ENCODE data around the gene NRDE2.

Gene NRDE2

DNA sequence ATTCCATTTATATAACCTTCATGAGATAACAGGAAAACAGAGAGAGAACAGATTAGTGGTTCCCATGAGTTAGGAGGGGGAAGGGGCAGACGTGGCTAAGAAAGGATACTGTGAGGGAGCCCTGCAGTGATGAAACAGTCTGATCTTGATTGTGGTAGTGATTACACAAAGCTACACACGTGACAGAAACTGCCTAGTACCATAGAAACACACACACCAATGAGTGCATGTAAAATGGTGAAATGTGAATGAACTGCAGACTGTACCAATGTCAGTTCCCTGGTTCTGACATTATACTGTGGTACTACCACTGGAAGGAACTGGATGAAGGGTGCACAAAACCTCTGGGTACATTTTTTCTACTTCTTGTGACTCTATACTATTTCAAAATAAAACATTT, 36.9 kb downstream of the NRDE2 start:
- H3K4ac ChIP-seq (ENCODE audit: low read depth, low read length), result no peak overlapping the region
- H3K4me2 ChIP-seq (ENCODE audit: low read length), result no peak overlapping the region
- H3K18ac ChIP-seq (ENCODE audit: low read length), result no peak overlapping the region
- H3K27ac ChIP-seq (ENCODE audit: low read depth, low read length), result no peak overlapping the region
- no peaks in the 10 kb centered on the region for H3K4me1 ChIP-seq (ENCODE audit: control insufficient read depth, low read depth, low read length)
- no peak overlapping the region for H3K56ac ChIP-seq (ENCODE audit: low read length)
- no peaks in the 10 kb centered on the region for H3K79me1 ChIP-seq (ENCODE audit: low read length)
- no peak overlapping the region for H2BK5ac ChIP-seq (ENCODE audit: low read length)
- H4K8ac ChIP-seq (ENCODE audit: low read depth, low read length), result no peak overlapping the region
- no peak overlapping the region for H2BK15ac ChIP-seq (replicated peaks; ENCODE audit: low read depth)
- no peak overlapping the region for H3K4me3 ChIP-seq (ENCODE audit: low read length)
- H3K27me3 ChIP-seq (ENCODE audit: insufficient read depth, low read length, poor library complexity), result no peaks in the 10 kb centered on the region
- no CpG with 5 or more reads among the region's 2 CpGs for WGBS (ENCODE audit: extremely low coverage, insufficient coverage, low lambda C conversion rate)
- H3K36me3 ChIP-seq (ENCODE audit: control insufficient read depth, insufficient read depth, low read length), result peaks cover 1% of the 10 kb centered on the region
- no peak overlapping the region for H2AK5ac ChIP-seq (ENCODE audit: low read length)
- H3K9ac ChIP-seq (ENCODE audit: low read length), result no peak overlapping the region
- H2BK120ac ChIP-seq (ENCODE audit: low read depth, low read length), result no peak overlapping the region
- no peaks in the 10 kb centered on the region for H3K79me2 ChIP-seq (ENCODE audit: control insufficient read depth, insufficient read depth, low read length)
- no peak overlapping the region for H3K23ac ChIP-seq (ENCODE audit: low read length)
- no peak for DNase-seq
- H4K5ac ChIP-seq (ENCODE audit: low read length), result no peak overlapping the region

DNA sequence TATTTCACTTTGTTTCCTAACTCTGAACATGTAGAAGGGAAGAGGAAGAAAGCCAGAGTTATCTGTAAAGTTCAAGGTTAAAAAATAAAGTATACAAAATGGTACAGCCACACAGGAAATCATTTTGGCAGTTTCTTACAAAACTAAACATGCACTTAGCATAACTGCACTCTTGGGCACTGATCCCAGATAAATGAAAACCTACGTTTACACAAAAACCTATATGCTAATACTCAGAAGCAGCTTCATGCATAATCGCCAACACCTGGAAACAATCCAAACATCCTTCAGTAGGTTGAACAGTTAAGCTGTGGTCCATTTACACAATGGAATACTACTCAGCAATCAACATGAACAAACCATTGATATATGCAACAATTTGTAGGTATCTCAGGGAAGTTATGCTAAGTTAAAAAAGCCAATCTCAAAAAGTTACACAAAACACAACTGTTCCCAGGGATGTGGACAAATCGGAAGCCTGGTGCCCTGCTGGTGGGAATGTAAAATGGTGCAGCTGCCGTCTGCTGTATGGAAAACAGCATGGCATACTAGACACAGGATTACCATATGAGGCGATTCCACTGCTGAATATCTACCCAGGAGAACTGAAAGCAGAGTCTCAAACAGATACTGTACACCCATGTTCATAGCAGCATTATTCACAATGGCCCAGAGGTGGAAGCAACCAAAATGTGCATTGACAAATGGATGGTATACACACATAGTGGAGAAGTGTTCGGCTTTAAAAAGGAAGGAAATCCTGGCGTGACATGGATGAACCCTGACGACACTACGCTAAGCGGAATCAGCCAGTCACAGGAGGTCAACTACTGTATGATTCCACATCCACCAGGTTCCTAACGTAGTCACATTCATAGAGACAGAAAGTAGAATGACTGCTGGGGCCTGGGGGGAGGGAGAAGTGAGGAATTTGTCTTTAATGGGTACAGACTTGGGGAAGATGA, 37.7 kb downstream of the NRDE2 start:
- Histone ChIP-seq H2BK15ac (replicated peaks; ENCODE audit: low read depth) (no peak overlapping the region), H3K4ac (ENCODE audit: low read depth, low read length) (no peak overlapping the region), H3K36me3 (ENCODE audit: control insufficient read depth, insufficient read depth, low read length) (peaks cover 1% of the 10 kb centered on the region), H4K8ac (ENCODE audit: low read depth, low read length) (no peak overlapping the region), H3K18ac (ENCODE audit: low read length) (no peak overlapping the region), H4K5ac (ENCODE audit: low read length) (no peak overlapping the region), H3K27me3 (ENCODE audit: insufficient read depth, low read length, poor library complexity) (no peaks in the 10 kb centered on the region), H2BK120ac (ENCODE audit: low read depth, low read length) (no peak overlapping the region), H2BK5ac (ENCODE audit: low read length) (no peak overlapping the region), H3K9ac (ENCODE audit: low read length) (no peak overlapping the region), H3K56ac (ENCODE audit: low read length) (no peak overlapping the region), H3K4me1 (ENCODE audit: control insufficient read depth, low read depth, low read length) (no peaks in the 10 kb centered on the region), H3K27ac (ENCODE audit: low read depth, low read length) (no peak overlapping the region), H3K4me3 (ENCODE audit: low read length) (no peak overlapping the region), H3K23ac (ENCODE audit: low read length) (no peak overlapping the region), H3K79me1 (ENCODE audit: low read length) (no peaks in the 10 kb centered on the region), H2AK5ac (ENCODE audit: low read length) (no peak overlapping the region), H3K4me2 (ENCODE audit: low read length) (no peak overlapping the region), H3K79me2 (ENCODE audit: control insufficient read depth, insufficient read depth, low read length) (no peaks in the 10 kb centered on the region)
- no CpG with 5 or more reads among the region's 11 CpGs for WGBS (ENCODE audit: extremely low coverage, insufficient coverage, low lambda C conversion rate)
- no peak for DNase-seq

DNA sequence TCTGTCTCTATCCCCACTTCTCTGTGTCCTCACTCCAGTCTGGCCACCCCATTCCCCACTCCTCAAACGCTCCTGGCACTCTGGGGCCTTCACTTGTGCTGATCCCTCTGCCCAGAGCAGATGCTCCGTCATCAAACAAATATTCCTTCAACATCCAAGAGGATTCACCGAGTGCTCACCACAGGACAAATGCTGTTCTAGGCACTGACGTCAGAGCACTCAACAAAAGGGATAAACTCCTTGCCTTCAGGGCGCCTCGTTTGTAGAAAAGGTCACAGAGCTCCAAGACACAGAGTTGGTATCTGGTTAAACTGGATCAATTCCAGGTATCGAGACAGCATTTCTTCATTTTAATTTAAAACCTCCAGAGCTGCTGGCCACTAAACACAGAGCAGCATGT, 40.0 kb downstream of the NRDE2 start:
- Histone ChIP-seq H3K79me2 (ENCODE audit: control insufficient read depth, insufficient read depth, low read length) (no peaks in the 10 kb centered on the region), H3K27me3 (ENCODE audit: insufficient read depth, low read length, poor library complexity) (no peaks in the 10 kb centered on the region), H3K56ac (ENCODE audit: low read length) (no peak overlapping the region), H3K18ac (ENCODE audit: low read length) (no peak overlapping the region), H3K4me2 (ENCODE audit: low read length) (no peak overlapping the region), H4K5ac (ENCODE audit: low read length) (no peak overlapping the region), H2BK5ac (ENCODE audit: low read length) (no peak overlapping the region), H3K23ac (ENCODE audit: low read length) (no peak overlapping the region), H3K79me1 (ENCODE audit: low read length) (no peaks in the 10 kb centered on the region), H3K4me1 (ENCODE audit: control insufficient read depth, low read depth, low read length) (no peaks in the 10 kb centered on the region), H2BK120ac (ENCODE audit: low read depth, low read length) (no peak overlapping the region), H2AK5ac (ENCODE audit: low read length) (no peak overlapping the region), H3K36me3 (ENCODE audit: control insufficient read depth, insufficient read depth, low read length) (peaks cover 1% of the 10 kb centered on the region), H2BK15ac (replicated peaks; ENCODE audit: low read depth) (no peak overlapping the region), H4K8ac (ENCODE audit: low read depth, low read length) (no peak overlapping the region), H3K9ac (ENCODE audit: low read length) (no peak overlapping the region), H3K27ac (ENCODE audit: low read depth, low read length) (no peak overlapping the region), H3K4ac (ENCODE audit: low read depth, low read length) (no peak overlapping the region), H3K4me3 (ENCODE audit: low read length) (no peak overlapping the region)
- WGBS (ENCODE audit: extremely low coverage, insufficient coverage, low lambda C conversion rate), result no CpG with 5 or more reads among the region's 7 CpGs
- no peak for DNase-seq

DNA sequence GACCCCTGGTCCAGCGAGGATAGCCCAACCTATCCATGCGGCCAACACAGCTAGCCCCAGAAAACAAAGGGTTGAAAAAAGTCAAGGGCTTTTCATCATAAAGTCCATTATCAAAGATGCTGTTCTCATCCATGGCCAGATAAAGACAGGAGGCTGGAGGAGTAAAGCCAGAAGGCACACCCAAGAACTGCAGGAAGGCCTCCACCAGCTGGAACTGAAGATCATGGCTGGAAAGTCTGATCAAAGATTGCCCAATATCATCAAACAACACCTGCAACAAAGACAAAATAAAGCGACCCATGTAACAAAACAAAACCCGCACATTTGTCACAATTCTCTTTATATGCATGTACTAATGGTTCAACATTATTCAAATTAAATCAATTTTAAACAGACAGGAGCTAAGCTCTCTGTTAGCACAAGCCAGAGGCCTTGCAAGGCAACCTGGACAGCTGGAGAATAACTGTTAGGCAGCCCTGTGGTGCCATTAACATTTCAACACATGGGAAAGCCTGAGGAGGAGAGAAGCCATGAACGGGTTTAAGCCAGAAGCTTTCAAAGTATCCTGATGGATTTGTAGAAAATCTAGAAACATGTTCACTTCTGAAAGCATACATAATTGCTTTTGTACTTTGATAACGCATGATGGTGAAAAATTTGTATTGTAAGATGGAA, 41.3 kb downstream of the NRDE2 start:
- H3K4me2 ChIP-seq (ENCODE audit: low read length), result no peak overlapping the region
- no peak overlapping the region for H3K56ac ChIP-seq (ENCODE audit: low read length)
- no peaks in the 10 kb centered on the region for H3K79me2 ChIP-seq (ENCODE audit: control insufficient read depth, insufficient read depth, low read length)
- H3K23ac ChIP-seq (ENCODE audit: low read length), result no peak overlapping the region
- H3K36me3 ChIP-seq (ENCODE audit: control insufficient read depth, insufficient read depth, low read length), result peaks cover 4% of the 10 kb centered on the region
- no peak overlapping the region for H3K18ac ChIP-seq (ENCODE audit: low read length)
- H4K5ac ChIP-seq (ENCODE audit: low read length), result no peak overlapping the region
- no peaks in the 10 kb centered on the region for H3K27me3 ChIP-seq (ENCODE audit: insufficient read depth, low read length, poor library complexity)
- H3K9ac ChIP-seq (ENCODE audit: low read length), result no peak overlapping the region
- no peak overlapping the region for H2AK5ac ChIP-seq (ENCODE audit: low read length)
- no CpG with 5 or more reads among the region's 6 CpGs for WGBS (ENCODE audit: extremely low coverage, insufficient coverage, low lambda C conversion rate)
- H4K8ac ChIP-seq (ENCODE audit: low read depth, low read length), result no peak overlapping the region
- no peak overlapping the region for H2BK15ac ChIP-seq (replicated peaks; ENCODE audit: low read depth)
- H3K4me1 ChIP-seq (ENCODE audit: control insufficient read depth, low read depth, low read length), result no peaks in the 10 kb centered on the region
- H2BK5ac ChIP-seq (ENCODE audit: low read length), result no peak overlapping the region
- no peak overlapping the region for H2BK120ac ChIP-seq (ENCODE audit: low read depth, low read length)
- H3K4me3 ChIP-seq (ENCODE audit: low read length), result no peak overlapping the region
- no peak for DNase-seq
- no peak overlapping the region for H3K4ac ChIP-seq (ENCODE audit: low read depth, low read length)
- H3K79me1 ChIP-seq (ENCODE audit: low read length), result no peaks in the 10 kb centered on the region
- H3K27ac ChIP-seq (ENCODE audit: low read depth, low read length), result no peak overlapping the region

DNA sequence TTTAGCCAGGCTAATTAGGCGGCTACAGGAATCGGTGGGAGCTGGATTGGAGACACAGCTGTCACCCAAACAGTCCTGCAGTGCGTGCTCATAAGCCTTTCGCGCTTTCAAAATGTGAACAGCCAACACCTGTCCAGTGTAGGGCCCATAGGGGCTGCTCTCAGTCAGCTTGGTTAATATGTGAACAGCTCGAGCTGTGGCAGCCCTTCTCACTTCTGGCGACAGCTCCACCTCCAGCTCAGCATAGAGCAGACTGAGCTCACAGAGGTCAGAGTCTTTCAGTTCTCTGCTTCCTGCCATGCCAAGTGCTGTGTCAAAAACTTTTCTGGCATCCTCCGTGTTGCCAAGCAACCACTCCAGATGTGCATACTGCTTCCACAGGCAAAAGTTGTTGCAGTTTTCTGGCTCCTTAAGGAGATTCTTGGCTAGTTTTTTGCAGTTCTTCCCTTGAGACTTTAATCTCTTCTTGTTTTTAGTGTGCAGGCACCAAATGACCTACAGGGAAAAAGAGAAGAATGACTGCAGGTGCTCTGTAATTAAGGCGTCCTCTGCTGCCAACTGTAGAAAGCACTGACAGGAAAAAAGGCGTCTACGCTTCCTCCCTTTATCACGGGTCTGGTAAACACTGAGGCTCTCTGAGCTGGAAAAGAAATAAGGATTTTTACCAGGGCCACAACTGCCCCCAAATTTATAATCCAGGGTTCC, 42.9 kb downstream of the NRDE2 start:
- no peak overlapping the region for H3K56ac ChIP-seq (ENCODE audit: low read length)
- H3K4me2 ChIP-seq (ENCODE audit: low read length), result no peak overlapping the region
- no peak overlapping the region for H2BK120ac ChIP-seq (ENCODE audit: low read depth, low read length)
- no peak overlapping the region for H2BK5ac ChIP-seq (ENCODE audit: low read length)
- no peak for DNase-seq
- H3K23ac ChIP-seq (ENCODE audit: low read length), result no peak overlapping the region
- WGBS (ENCODE audit: extremely low coverage, insufficient coverage, low lambda C conversion rate), result no CpG with 5 or more reads among the region's 12 CpGs
- H3K4me3 ChIP-seq (ENCODE audit: low read length), result no peak overlapping the region
- H4K5ac ChIP-seq (ENCODE audit: low read length), result no peak overlapping the region
- peaks cover 2% of the 10 kb centered on the region for H3K36me3 ChIP-seq (ENCODE audit: control insufficient read depth, insufficient read depth, low read length)
- no peak overlapping the region for H2AK5ac ChIP-seq (ENCODE audit: low read length)
- no peak overlapping the region for H3K27ac ChIP-seq (ENCODE audit: low read depth, low read length)
- H3K27me3 ChIP-seq (ENCODE audit: insufficient read depth, low read length, poor library complexity), result no peaks in the 10 kb centered on the region
- no peaks in the 10 kb centered on the region for H3K79me2 ChIP-seq (ENCODE audit: control insufficient read depth, insufficient read depth, low read length)
- no peaks in the 10 kb centered on the region for H3K79me1 ChIP-seq (ENCODE audit: low read length)
- H3K18ac ChIP-seq (ENCODE audit: low read length), result no peak overlapping the region
- no peak overlapping the region for H3K4ac ChIP-seq (ENCODE audit: low read depth, low read length)
- H3K4me1 ChIP-seq (ENCODE audit: control insufficient read depth, low read depth, low read length), result no peaks in the 10 kb centered on the region
- no peak overlapping the region for H4K8ac ChIP-seq (ENCODE audit: low read depth, low read length)
- no peak overlapping the region for H3K9ac ChIP-seq (ENCODE audit: low read length)
- H2BK15ac ChIP-seq (replicated peaks; ENCODE audit: low read depth), result no peak overlapping the region

All from mesendoderm (in vitro differentiated cells).